Muscle of arm (tissue), 12 donors: ENCODE results near the gene WT1. TPM values are rescaled to one million over a fixed set of nuclear protein-coding genes. Genes with fewer than 3 reads are reported as not detected.

Source experiments
- DNase-seq: peaks from one replicate; pipeline ENCODE4 v3.0.0-alpha.2; 2013
- polyA plus RNA-seq, 12 donors: library from polyadenylated mRNA; unstranded; fragments of 120-200 nt; gene quantifications; one replicate each; pipeline ENCODE4 v1.2.1, GENCODE V29; 2013; ENCODE audit not compliant: insufficient read length in 12 of 12

WT1 gene
- polyA plus RNA-seq, 12 donors: 0.24 to 1.2 (median 0.30) TPM; not detected in 7

GRCh38 chr11:32425761-32426160 is 9.6 kb downstream of the WT1 start:
- DNase-seq: no peak

GRCh38 chr11:32422545-32422944 is 12.8 kb downstream of the WT1 start:
- DNase-seq: no peak

- no peak for DNase-seq
These were observed 13.3 kb downstream of the WT1 start for GRCh38 chr11:32421992-32422391.

GRCh38 chr11:32420937-32421901 is 14.1 kb downstream of the WT1 start:
- DNase-seq: no peak

GRCh38 chr11:32420139-32420538 is 15.2 kb downstream of the WT1 start:
- no peak for DNase-seq

- DNase-seq: no peak
These were observed 16.5 kb downstream of the WT1 start for GRCh38 chr11:32418836-32419235.

GRCh38 chr11:32417806-32418205 is 17.5 kb downstream of the WT1 start:
- no peak for DNase-seq

GRCh38 chr11:32416301-32416700 is 19.0 kb downstream of the WT1 start:
- DNase-seq: no peak

- DNase-seq: no peak
These were observed 20.4 kb downstream of the WT1 start for GRCh38 chr11:32414925-32415324.

- no peak for DNase-seq
These were observed 23.3 kb downstream of the WT1 start for GRCh38 chr11:32411942-32412615.

- DNase-seq: no peak
These were observed 29.7 kb downstream of the WT1 start for GRCh38 chr11:32405592-32405991.

GRCh38 chr11:32402836-32403235 is 32.5 kb downstream of the WT1 start:
- DNase-seq: no peak

- DNase-seq: no peak
These were observed 34.5 kb downstream of the WT1 start for GRCh38 chr11:32400670-32401369.

- DNase-seq: no peak
These were observed 35.1 kb downstream of the WT1 start for GRCh38 chr11:32400196-32400595.

GRCh38 chr11:32396991-32397390 is 38.3 kb downstream of the WT1 start:
- no peak for DNase-seq

GRCh38 chr11:32396331-32396730 is 39.0 kb downstream of the WT1 start:
- no peak for DNase-seq

GRCh38 chr11:32395127-32395526 is 40.2 kb downstream of the WT1 start:
- DNase-seq: no peak

GRCh38 chr11:32392840-32393239 is 42.5 kb downstream of the WT1 start:
- DNase-seq: no peak

GRCh38 chr11:32391956-32392553 is 43.3 kb downstream of the WT1 start:
- DNase-seq: no peak

- DNase-seq: no peak
These were observed 43.9 kb downstream of the WT1 start for GRCh38 chr11:32391479-32391878.

- no peak for DNase-seq
These were observed 44.6 kb downstream of the WT1 start for GRCh38 chr11:32390712-32391111.
